ENCODE data around the gene CDC14A. TPM values are rescaled to one million over a fixed set of nuclear protein-coding genes. Genes with fewer than 3 reads are reported as not detected.
A peak's percentile ranks its signal among the peaks of the same experiment; 100 is the strongest.

The CDC14A gene
- total and polyA plus RNA-seq, 2 of the 8 experiments (the other 6 are each of a cell fraction or from before 2014, with no cell fraction given) = 3.2 to 8.9 TPM

DNA sequence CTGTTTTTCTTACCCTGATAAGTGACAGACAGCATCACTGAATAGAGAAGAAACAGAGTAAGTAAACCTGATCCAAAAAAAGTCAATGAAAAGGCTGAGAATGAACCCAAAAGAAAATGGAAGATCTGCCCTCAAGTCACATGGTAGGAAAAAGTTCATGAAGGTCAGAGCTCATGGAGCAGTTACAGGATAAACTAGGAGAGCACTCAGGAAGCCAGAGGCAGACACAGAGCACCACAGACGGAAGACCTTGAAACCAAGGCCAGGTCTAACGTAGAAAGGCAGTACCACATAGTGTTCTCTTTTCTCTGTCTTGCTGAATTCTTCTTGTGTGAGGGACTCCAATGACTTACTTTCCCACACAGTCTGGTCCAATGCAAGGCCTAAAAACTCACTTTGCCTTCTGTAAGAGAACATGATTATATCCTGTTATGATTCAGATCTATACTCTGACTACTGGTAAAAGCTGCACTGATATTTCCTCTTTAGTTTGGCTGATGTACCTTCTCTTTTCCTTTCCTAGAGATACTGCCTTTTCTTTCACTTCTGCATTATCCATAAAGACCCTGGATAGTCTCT, 45.5 kb upstream of the CDC14A start:
- no peak overlapping the region for H4K91ac ChIP-seq (replicated peaks; ENCODE audit: insufficient read length, low read length)
- no peaks in the 10 kb centered on the region for H3K9me3 ChIP-seq (ENCODE audit: insufficient read depth in 2 of 2, low read depth in 1 of 2, low read length in 1 of 2)
- no peak overlapping the region for H2BK12ac ChIP-seq (ENCODE audit: low read depth, low read length)
- H3K4ac ChIP-seq (replicated peaks; ENCODE audit: insufficient read length, low read depth, low read length) = no peak overlapping the region
- H2BK5ac ChIP-seq (ENCODE audit: low read depth, low read length) = no peak overlapping the region
- H4K8ac ChIP-seq (ENCODE audit: extremely low read depth, insufficient read depth, low read length) = no peak overlapping the region
- no peaks in the 10 kb centered on the region for H3K36me3 ChIP-seq (ENCODE audit: control insufficient read depth in 2 of 4, insufficient read depth in 4 of 4, low read length in 3 of 4)
- no peak overlapping the region for H3K18ac ChIP-seq (ENCODE audit: extremely low read depth, low read length)
- no peak overlapping the region for H3K4me2 ChIP-seq (ENCODE audit: insufficient read depth in 1 of 2, low read depth in 2 of 2, low read length in 2 of 2)
- H3K23me2 ChIP-seq (ENCODE audit: low read depth, low read length) = no peaks in the 10 kb centered on the region
- no peak overlapping the region for H3K14ac ChIP-seq (ENCODE audit: insufficient read length)
- POLR2A ChIA-PET (ENCODE audit: partially characterized antibody) = interaction anchor here (1.6 to 2.4 kb wide), 2 partner anchors 9 to 46 kb away, joined by 5 to 8 read pairs; partner anchors contain the start of gene CDC14A
- no peaks in the 10 kb centered on the region for H3K79me2 ChIP-seq (ENCODE audit: control insufficient read depth in 1 of 2, insufficient read depth in 2 of 2, low read length in 2 of 2)
- no peak overlapping the region for H3K56ac ChIP-seq (replicated peaks; ENCODE audit: insufficient read length, low read depth, low read length)
- H3K27ac ChIP-seq (ENCODE audit: low read depth, low read length) = no peak overlapping the region
- 87% methylated on average over 2 of the region's 2 CpGs; no CpG with 5 or more reads in 1 of the 2 experiments for WGBS, 2 experiments (ENCODE audit: extremely low coverage in 1 of 2, insufficient coverage in 1 of 2, insufficient read length in 1 of 2, insufficient replicate concordance in 2 of 2, low coverage in 1 of 2, low lambda C conversion rate in 2 of 2, missing lambda C conversion rate in 1 of 2)
- H4K5ac ChIP-seq (ENCODE audit: insufficient read length, low read depth, low read length) = no peak overlapping the region
- peak overlapping the region; percentile 5; the same call in 1 of the 2 replicates for H2AFZ ChIP-seq (ENCODE audit: low read length)
- no peak overlapping the region for H3K4me3 ChIP-seq (ENCODE audit: extremely low read depth in 1 of 4, insufficient read depth in 2 of 4, low read depth in 3 of 4, low read length in 4 of 4)
- no peaks in the 10 kb centered on the region for H4K20me1 ChIP-seq (replicated peaks in 1 of 2; ENCODE audit: control insufficient read depth in 1 of 2, insufficient read depth in 2 of 2, low read length in 2 of 2)
- H3K9ac ChIP-seq (replicated peaks in 1 of 4; ENCODE audit: extremely low read depth in 1 of 4, low read depth in 3 of 4, low read length in 3 of 4) = no peak overlapping the region
- no peak overlapping the region for H3K23ac ChIP-seq (ENCODE audit: insufficient read length)
- no peak for FAIRE-seq
- no peaks in the 10 kb centered on the region for H3K27me3 ChIP-seq (replicated peaks in 1 of 4; ENCODE audit: control insufficient read depth in 3 of 4, extremely low read depth in 1 of 4, insufficient read depth in 3 of 4, low read length in 3 of 4)
- H3K79me1 ChIP-seq (ENCODE audit: low read depth, low read length) = no peaks in the 10 kb centered on the region
- no peak overlapping the region for H2BK20ac ChIP-seq (ENCODE audit: low read length)
- peaks cover 0 to 4% (median 0%) of the 10 kb centered on the region in 4 experiments; a peak in 3 of 7 replicates for H3K4me1 ChIP-seq (replicated peaks in 1 of 4; ENCODE audit: control insufficient read depth in 3 of 4, insufficient read depth in 4 of 4, low read length in 3 of 4)
- no peak for DNase-seq (ENCODE audit: low read depth in 1 of 2, low spot score in 2 of 2)
- CTCF ChIA-PET (ENCODE audit: partially characterized antibody) = no interaction called here
- no peak overlapping the region for H2BK15ac ChIP-seq (ENCODE audit: low read length)
- H2AK5ac ChIP-seq (ENCODE audit: low read depth, low read length) = no peak overlapping the region
- H2BK120ac ChIP-seq (replicated peaks; ENCODE audit: low read depth, low read length) = no peak overlapping the region
- TF ChIP-seq RFX5 (IDR thresholded peaks at IDR 0.05; ENCODE audit: borderline replicate concordance, low read depth, low read length) = no peak
- TF ChIP-seq CHD1 (IDR thresholded peaks at IDR 0.05; ENCODE audit: low read depth, low read length) = no peak
- no peak for TF ChIP-seq KDM4A (IDR thresholded peaks at IDR 0.05; ENCODE audit: low read depth, low read length, severe bottlenecking)
- TF ChIP-seq SUZ12 (IDR thresholded peaks at IDR 0.05; ENCODE audit: low read length) = no peak
- TF ChIP-seq MAFK (IDR thresholded peaks at IDR 0.05; ENCODE audit: low read depth, low read length) = no peak
- TF ChIP-seq CHD2 (IDR thresholded peaks at IDR 0.05; ENCODE audit: low read length) = no peak
- TF ChIP-seq EZH2 (IDR thresholded peaks at IDR 0.05; ENCODE audit: low read depth, low read length, severe bottlenecking) = no peak
- no peak for TF ChIP-seq SIX5 (IDR thresholded peaks at IDR 0.05; ENCODE audit: low read depth, low read length)
- no peak for TF ChIP-seq TAF7 (optimal IDR thresholded peaks at IDR 0.05; ENCODE audit: borderline replicate concordance, low read depth, low read length)
- no peak for TF ChIP-seq GTF2F1 (IDR thresholded peaks at IDR 0.05; ENCODE audit: borderline replicate concordance, low read depth, low read length)
- no peak for TF ChIP-seq KDM5A (IDR thresholded peaks at IDR 0.05; ENCODE audit: low read length)
- TF ChIP-seq BCL11A (IDR thresholded peaks at IDR 0.05; ENCODE audit: low read depth in 2 of 2, low read length in 2 of 2) = no peak
- TF ChIP-seq CREB1 (IDR thresholded peaks at IDR 0.05) = no peak

Measured in H1 (cell line).